Uterus (tissue), 2 donors: ENCODE data around the gene MAPRE3.

ENCODE experiments used
- POLR2A ChIP-seq, 2 donors: fragments of 450-650 bp; IDR thresholded peaks; one replicate each; pipeline ENCODE4 v1.6.1; 2016; ENCODE audit warnings: antibody characterized with exemption in 2 of 2, mild to moderate bottlenecking in 1 of 2, moderate library complexity in 1 of 2
- TF ChIP-seq, protein P1 (sequence below), 4 experiments: fragments of 200-600 bp in 2 of 4; fragments of 450-650 bp in 2 of 4; sonication (generic) in 2 of 4; IDR thresholded peaks; one replicate each; pipeline ENCODE4 v1.5.1; 2016 to 2019; ENCODE audit warnings: antibody characterized with exemption in 4 of 4, mild to moderate bottlenecking in 2 of 4, moderate library complexity in 1 of 4

DNA sequence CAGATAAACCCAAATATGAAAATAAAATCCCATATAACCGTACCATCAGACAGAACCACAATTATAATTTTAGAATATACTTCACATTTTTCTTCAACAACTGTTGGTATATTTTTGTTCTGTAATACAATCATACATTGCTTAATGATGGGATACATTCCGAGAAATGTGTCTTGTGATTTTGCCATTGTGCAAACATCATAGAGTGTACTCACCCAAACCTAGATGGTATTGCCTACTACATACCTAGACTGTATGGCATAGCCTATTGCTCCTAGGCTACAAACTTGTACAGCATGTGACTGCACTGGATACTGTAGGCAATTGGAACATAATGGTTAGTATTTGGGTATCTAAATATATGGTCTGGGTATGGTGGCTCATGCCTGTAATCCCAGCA, 30.6 kb downstream of the MAPRE3 start:
- no peak for TF ChIP-seq POLR2A (IDR thresholded peaks at IDR 0.05)
- TF ChIP-seq, protein P1, sequence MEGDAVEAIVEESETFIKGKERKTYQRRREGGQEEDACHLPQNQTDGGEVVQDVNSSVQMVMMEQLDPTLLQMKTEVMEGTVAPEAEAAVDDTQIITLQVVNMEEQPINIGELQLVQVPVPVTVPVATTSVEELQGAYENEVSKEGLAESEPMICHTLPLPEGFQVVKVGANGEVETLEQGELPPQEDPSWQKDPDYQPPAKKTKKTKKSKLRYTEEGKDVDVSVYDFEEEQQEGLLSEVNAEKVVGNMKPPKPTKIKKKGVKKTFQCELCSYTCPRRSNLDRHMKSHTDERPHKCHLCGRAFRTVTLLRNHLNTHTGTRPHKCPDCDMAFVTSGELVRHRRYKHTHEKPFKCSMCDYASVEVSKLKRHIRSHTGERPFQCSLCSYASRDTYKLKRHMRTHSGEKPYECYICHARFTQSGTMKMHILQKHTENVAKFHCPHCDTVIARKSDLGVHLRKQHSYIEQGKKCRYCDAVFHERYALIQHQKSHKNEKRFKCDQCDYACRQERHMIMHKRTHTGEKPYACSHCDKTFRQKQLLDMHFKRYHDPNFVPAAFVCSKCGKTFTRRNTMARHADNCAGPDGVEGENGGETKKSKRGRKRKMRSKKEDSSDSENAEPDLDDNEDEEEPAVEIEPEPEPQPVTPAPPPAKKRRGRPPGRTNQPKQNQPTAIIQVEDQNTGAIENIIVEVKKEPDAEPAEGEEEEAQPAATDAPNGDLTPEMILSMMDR (IDR thresholded peaks at IDR 0.05), result no peak
